ENCODE measurements around the gene PPP3CA. TPM values are rescaled to one million over a fixed set of nuclear protein-coding genes. Genes with fewer than 3 reads are reported as not detected.

The PPP3CA gene
- total RNA-seq, 1 donor from 2014 or later: 36.5 TPM

- H3K36me3 Mint-ChIP-seq (ENCODE audit: low read depth): no peaks in the 10 kb centered on the region
- H3K27me3 Mint-ChIP-seq (ENCODE audit: low read depth): no peaks in the 10 kb centered on the region
- peak overlapping the region; percentile 75 for H3K27ac Mint-ChIP-seq (ENCODE audit: unreplicated experiment)
- no peak for TF ChIP-seq CTCF (IDR thresholded peaks at IDR 0.05)
- DNase-seq (ENCODE audit: low spot score): no peak
- H3K4me3 Mint-ChIP-seq (ENCODE audit: unreplicated experiment): no peak overlapping the region
- H3K4me1 Mint-ChIP-seq (ENCODE audit: low read depth): peaks cover 50% of the 10 kb centered on the region
- H3K9me3 Mint-ChIP-seq (ENCODE audit: low read depth): no peaks in the 10 kb centered on the region
Measured at GRCh38 chr4:101217353-101218031, 129.8 kb downstream of the PPP3CA start.

- H3K4me1 Mint-ChIP-seq (ENCODE audit: low read depth): peaks cover 25% of the 10 kb centered on the region
- no peaks in the 10 kb centered on the region for H3K9me3 Mint-ChIP-seq (ENCODE audit: low read depth)
- TF ChIP-seq CTCF (IDR thresholded peaks at IDR 0.05): no peak
- no peak overlapping the region for H3K4me3 Mint-ChIP-seq (ENCODE audit: unreplicated experiment)
- no peaks in the 10 kb centered on the region for H3K27me3 Mint-ChIP-seq (ENCODE audit: low read depth)
- DNase-seq (ENCODE audit: low spot score): no peak
- H3K27ac Mint-ChIP-seq (ENCODE audit: unreplicated experiment): peak overlapping the region; percentile 75
- no peaks in the 10 kb centered on the region for H3K36me3 Mint-ChIP-seq (ENCODE audit: low read depth)
Measured at GRCh38 chr4:101211146-101211553, 136.2 kb downstream of the PPP3CA start.

- no peaks in the 10 kb centered on the region for H3K9me3 Mint-ChIP-seq (ENCODE audit: low read depth)
- H3K4me1 Mint-ChIP-seq (ENCODE audit: low read depth): peaks cover 33% of the 10 kb centered on the region
- no peak for TF ChIP-seq CTCF (IDR thresholded peaks at IDR 0.05)
- no peaks in the 10 kb centered on the region for H3K27me3 Mint-ChIP-seq (ENCODE audit: low read depth)
- no peak overlapping the region for H3K4me3 Mint-ChIP-seq (ENCODE audit: unreplicated experiment)
- H3K36me3 Mint-ChIP-seq (ENCODE audit: low read depth): no peaks in the 10 kb centered on the region
- H3K27ac Mint-ChIP-seq (ENCODE audit: unreplicated experiment): no peak overlapping the region
- no peak for DNase-seq (ENCODE audit: low spot score)
Measured at GRCh38 chr4:101210331-101210730, 137.0 kb downstream of the PPP3CA start.

- Mint-ChIP-seq H3K27me3 (ENCODE audit: low read depth) (no peaks in the 10 kb centered on the region), H3K4me3 (ENCODE audit: unreplicated experiment) (no peak overlapping the region), H3K27ac (ENCODE audit: unreplicated experiment) (no peak overlapping the region), H3K36me3 (ENCODE audit: low read depth) (no peaks in the 10 kb centered on the region), H3K4me1 (ENCODE audit: low read depth) (peaks cover 32% of the 10 kb centered on the region), H3K9me3 (ENCODE audit: low read depth) (no peaks in the 10 kb centered on the region)
- no peak for TF ChIP-seq CTCF (IDR thresholded peaks at IDR 0.05)
- no peak for DNase-seq (ENCODE audit: low spot score)
Measured at GRCh38 chr4:101208171-101208570, 139.2 kb downstream of the PPP3CA start.

- Mint-ChIP-seq H3K9me3 (ENCODE audit: low read depth) (no peaks in the 10 kb centered on the region), H3K4me1 (ENCODE audit: low read depth) (peaks cover 26% of the 10 kb centered on the region), H3K4me3 (ENCODE audit: unreplicated experiment) (no peak overlapping the region), H3K27ac (ENCODE audit: unreplicated experiment) (peak overlapping the region; percentile 6), H3K36me3 (ENCODE audit: low read depth) (no peaks in the 10 kb centered on the region), H3K27me3 (ENCODE audit: low read depth) (no peaks in the 10 kb centered on the region)
- TF ChIP-seq CTCF (IDR thresholded peaks at IDR 0.05): no peak
- no peak for DNase-seq (ENCODE audit: low spot score)
Measured at GRCh38 chr4:101205916-101206315, 141.4 kb downstream of the PPP3CA start.

Data from chondrocyte (in vitro differentiated cells).